ENCODE measurements around the gene EBPL.
A peak's percentile ranks its signal among the peaks of the same experiment; 100 is the strongest.

EBPL gene

DNA sequence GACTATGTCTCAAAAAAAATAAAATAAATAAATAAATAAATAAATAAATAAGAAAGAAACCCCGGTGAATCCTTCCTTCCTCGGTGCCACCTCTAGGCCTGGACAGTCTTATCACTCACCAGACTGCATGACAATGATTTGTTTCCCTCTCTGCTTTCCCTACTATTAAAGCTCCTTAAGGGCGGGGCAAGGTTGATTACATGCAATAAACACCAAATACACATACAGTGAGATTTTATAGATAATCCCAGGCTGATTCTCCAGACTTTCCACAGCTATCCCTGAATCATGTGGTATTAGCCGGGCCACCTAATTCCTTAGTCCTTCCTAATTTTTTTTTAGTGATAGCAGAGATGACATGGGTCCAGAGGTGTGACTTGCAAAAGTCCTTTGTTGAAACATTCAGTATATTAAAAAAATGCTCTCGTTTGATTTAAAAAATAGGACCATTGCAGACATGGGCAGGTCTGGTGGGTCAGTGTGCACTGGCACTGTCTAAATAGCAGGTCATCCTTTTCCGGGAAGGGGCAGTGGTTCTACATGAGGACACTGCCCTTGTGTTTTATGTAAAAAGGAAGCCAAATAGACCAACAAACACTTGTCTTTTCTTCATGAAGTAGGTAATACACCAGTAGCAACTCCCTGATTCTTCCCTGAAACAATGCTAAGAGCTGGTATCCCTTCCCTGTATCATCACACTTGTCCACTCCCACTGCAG, 14.5 kb downstream of the EBPL start:
- no peak for DNase-seq (ENCODE audit: low read depth)

DNA sequence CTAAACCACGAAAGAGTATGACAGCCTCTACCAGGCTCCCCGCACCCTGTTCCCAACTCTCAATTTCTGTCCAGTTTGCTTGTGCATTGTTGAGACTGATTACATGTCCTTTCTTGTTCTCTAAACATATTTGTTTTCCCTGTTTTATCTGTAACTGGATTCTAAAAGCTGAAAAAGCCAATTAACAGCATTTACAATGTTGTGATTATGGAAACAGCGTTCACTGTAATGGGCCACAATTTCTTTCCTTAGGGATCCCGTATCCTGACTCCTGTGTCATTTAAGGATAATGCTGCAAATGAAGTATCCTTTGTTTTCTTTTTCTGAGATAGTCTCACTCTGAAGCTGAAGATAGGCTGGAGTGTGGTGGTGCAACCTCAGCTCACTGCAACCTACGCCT, 20.5 kb downstream of the EBPL start:
- no peak for DNase-seq (ENCODE audit: low read depth)

DNA sequence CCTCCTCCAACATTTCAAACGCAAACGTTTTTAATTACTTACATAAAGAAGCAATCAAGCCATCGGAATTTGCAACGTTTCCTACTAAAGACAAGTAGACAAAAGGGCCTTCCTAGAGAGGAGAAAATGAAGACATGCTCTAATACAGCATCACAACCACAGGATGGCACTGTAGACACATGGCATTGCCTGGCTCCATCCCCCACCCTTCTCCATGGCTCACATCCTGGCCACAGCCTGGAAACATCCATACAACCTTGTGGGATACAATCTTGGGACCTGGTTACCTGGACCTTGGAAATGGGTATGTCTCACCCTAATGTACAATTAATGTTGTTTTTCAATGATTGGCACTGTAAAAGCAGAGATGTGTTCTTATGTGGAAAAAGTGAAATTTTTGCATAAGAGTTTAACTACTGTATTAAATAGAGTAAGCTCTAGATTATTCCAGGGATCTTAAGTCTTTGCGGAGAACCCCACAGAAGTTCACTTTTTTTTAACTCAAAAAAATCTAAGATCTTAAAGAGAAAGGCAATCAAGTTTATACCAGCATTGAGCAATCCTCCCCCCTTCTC, 21.5 kb downstream of the EBPL start:
- peak; percentile 71 for DNase-seq (ENCODE audit: low read depth)

- DNase-seq (ENCODE audit: low read depth): peak; percentile 40
Observed at GRCh38 chr13:49667773-49668172, 23.5 kb downstream of the EBPL start.

DNA sequence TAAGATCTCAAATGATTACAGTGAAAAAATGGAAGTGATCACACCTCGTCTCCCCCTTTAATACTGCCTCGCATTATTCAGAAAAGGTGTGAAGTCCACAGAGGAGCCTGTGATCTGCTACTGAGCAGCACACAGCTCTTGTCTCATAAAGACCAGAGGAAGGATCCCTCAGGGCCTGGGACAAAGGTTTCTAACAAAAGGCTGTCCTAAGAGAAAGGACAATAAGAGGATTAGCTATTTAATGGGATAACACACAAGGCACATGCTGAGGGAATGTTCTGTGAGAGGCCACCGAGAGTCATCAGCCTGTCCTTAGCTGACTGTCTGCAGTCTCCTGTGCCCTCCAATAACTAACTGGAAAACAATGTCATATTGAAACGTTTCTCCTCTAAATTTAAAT, 26.7 kb downstream of the EBPL start:
- DNase-seq (ENCODE audit: low read depth): no peak

GRCh38 chr13:49657241-49657641, 34.0 kb downstream of the EBPL start:
- no peak for DNase-seq (ENCODE audit: low read depth)

- peak; percentile 69 for DNase-seq (ENCODE audit: low read depth)
Observed at GRCh38 chr13:49655906-49656305, 35.4 kb downstream of the EBPL start.

DNA sequence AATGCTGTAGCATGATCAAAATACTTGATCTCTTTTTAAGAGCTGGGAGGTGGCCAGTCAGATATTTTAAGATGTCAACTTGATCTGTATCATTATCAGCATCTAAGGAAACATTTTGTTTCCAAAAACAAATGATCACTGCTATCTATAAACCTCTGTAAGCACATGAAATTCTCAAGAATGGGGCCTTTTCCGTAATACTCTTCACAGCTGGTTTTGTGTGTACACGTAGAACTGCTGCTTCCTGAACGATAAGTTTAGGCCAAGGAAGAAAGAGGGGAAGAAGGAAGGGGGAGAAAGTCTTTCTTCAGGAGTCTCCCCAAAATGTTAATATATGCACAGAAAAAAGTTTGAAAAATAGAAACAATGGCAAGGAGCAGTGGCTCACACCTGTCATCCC, 37.3 kb downstream of the EBPL start:
- no peak for DNase-seq (ENCODE audit: low read depth)

- DNase-seq (ENCODE audit: low read depth): no peak
Observed at GRCh38 chr13:49653478-49653877, 37.8 kb downstream of the EBPL start.

DNA sequence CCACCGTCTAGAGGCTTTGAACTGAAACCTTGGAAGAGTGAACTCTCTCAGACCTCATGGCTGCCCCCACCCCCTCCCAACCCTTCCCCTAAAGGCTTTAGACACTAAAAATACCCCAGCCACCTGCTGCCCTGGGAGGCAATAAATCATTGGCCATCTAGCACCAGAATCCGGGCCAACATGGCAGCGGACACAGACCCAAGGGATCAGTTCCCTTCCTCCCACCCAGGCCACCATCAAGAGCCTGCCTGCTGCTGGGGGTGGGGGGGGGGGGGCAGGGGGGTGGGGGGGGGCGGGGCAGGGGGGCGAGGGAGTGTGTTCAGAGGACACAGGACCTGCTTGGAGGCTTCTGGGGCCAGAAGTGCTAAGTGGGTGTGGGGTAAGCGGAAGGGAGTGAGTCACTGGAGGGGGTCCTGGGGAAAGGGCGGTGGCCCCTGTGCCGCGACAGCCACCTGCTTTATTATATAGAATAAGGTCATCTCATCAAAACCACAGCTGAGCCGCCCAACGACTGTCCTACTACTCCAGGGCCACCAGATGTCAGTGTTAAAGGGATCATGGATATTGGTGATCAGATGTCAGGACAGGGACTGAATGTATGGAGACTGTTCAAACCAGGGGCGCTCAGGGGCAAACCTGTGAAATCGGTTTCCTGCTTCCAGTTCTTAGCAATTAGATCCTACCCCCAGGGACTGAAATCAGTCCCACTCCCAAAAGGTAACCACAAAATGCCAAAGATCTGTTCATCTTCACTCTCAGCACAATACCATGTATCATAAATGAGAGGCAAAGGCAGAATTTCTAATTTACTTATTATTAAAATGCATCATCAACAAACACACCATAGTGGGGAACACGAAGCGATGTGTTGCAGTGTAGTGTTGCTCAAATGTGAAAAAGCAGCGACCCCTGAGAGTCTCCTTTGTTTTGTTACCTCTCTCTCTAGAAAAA, 38.7 kb downstream of the EBPL start:
- DNase-seq (ENCODE audit: low read depth): no peak

- DNase-seq (ENCODE audit: low read depth): no peak
Observed at GRCh38 chr13:49651570-49652354, 39.5 kb downstream of the EBPL start.

DNA sequence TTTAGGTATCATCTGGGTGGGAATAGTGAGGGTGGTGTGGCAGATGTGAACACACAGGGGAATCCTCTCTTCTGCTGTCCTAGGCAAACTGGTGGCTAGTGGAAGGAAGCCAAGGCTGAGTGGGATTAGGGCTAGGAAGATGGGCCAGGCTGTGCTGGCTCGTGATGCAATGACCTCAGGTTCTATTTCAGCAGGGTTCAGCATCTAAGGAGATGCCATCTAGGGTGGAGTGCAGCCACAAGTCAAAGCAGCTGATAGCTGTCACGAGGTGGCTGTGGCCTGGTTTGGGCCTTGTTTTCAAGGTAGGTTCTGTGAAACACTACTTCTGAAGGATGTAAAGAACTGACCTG, 41.3 kb downstream of the EBPL start:
- DNase-seq (ENCODE audit: low read depth): no peak

DNA sequence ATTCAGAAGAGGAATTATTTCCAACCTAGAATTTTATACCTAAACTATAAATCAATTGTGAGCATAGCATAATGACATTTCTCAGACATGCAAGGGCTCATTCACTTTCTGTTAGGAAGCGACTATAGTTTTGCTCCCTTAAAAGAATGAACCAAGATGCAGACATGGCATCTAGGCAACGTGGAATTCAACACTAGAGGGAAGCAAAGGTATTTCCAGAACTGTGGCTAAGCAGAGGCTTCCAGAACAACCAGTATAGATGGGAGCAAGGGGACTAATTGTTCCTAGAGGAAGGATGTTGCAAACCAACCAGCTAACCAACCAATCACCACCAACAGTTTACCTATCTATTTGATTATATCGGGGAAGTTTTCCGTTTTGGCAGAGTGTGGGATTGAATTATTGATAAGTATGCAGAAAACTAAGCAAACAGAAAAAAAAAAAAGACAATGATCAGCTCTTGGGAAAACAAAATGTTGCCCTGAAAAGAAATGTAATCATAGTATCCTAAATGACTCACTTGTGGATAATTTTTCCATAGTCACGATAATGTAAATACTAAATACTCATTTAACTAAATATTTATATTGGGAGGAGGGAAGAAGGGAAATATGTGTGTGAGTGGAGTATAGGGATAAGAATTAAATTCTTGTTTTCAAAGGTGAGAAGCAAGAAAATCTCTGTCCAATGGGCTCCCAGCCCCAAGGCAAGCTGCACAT, 41.9 kb downstream of the EBPL start:
- peak; percentile 65 for DNase-seq (ENCODE audit: low read depth)

DNA sequence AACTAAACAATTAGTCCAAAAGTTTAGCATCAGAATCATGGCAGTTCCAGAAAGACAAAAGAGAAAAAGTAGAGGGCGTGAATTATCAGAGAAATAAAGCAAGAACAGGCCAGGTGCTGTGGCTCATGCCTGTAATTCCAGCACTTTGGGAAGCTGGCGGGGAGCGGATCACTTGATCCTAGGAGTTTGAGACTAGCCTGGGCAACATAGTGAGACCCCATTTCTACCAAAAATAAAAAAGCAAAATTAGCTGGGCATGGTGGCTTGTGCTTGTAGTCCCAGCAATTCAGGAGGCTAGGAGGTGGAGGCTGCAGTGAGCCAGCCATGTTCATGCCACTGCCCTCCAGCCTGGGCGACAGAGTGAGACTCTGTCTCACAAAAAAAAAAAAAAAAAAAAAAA, 44.6 kb downstream of the EBPL start:
- DNase-seq (ENCODE audit: low read depth): no peak

- no peak for DNase-seq (ENCODE audit: low read depth)
Observed at GRCh38 chr13:49645451-49645850, 45.8 kb downstream of the EBPL start.

- no peak for DNase-seq (ENCODE audit: low read depth)
Observed at GRCh38 chr13:49643035-49643646, 48.1 kb downstream of the EBPL start.

DNA sequence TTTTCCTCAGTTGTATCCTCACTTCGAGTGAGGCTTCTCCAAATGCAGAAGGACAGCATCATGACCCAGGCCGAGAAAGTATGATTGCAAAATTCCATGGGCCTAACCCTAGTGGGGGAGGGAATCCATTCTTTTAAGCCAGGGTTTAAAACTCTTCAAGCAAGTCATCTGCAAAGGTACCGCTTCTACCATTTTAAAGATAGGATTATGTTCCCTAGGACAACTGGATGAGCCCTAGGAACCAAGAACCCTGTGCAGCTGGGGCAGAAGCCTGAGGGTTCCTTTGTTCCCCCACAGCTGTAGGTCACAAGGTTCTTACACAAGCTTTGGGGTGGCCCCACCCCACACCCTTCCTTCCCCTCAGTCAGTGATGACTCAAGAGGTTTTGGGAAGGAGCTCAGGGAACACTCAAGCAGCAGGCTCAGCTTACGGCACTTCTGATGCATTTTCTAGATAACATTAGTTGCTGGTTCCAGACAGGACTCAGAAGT, 49.4 kb downstream of the EBPL start:
- peak; percentile 92 for DNase-seq (ENCODE audit: low read depth)

DNA sequence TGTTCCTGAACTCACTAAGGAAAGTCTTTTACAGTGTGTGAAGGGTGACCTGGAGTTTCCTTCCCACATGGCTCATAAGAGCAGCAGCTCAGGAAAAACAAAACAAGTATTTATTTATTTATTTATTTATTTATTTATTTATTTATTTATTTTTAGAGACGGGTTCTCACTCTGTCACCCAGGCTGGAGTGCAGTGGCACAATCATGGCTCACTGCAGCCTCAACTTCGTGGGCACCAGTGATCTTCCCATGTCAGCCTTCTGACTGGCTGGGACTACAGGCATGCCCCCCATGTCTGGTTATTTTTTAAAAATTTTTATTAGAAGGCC, 52.6 kb downstream of the EBPL start:
- DNase-seq (ENCODE audit: low read depth): no peak

DNA sequence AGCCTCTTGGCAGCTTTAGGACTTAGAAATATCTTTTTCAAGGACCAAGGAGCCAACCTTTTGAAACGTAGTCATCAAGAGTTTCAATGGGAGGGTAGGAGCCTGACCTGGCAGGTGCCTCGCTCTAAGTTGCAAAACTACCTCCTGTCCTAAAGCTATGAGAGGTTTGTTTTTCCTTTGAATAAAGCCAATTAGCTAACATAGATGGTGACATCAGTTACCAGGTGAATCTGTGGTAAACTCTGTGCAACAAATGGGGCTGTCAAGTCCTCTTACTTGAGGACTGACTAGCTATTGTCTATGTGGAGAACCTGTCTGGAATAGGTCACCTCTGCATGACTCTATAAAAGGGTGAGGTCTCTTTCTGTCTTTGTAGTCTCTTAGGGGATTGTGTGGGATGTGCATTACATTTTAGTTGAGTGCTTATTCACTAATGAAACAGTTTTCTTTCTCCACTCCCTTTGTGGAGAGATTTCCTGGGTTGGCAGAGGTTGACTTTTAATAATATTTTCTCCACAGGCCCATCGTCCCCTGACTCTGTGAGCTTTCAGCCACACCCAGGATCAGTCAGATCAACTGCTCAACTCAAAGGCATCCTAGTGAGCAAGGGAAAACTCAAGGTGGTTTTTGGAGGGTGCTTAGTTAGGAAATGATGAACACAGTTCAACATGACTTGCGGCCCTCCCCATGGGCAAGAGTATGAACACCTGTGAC, 53.1 kb downstream of the EBPL start:
- DNase-seq (ENCODE audit: low read depth): no peak

GRCh38 chr13:49636705-49637104, 54.6 kb downstream of the EBPL start:
- DNase-seq (ENCODE audit: low read depth): no peak
